A673 (cell line): ENCODE data around the gene FLRT1. TPM values are rescaled to one million over a fixed set of nuclear protein-coding genes. Genes with fewer than 3 reads are reported as not detected.

Source experiments
- BruUV-seq: library from RNA; stranded (reverse); fragments of 400-500 nt; replicated peaks from 2 replicates; lab custom pipeline; 2021; lab: Mats Ljungman, UMichigan
- CTCF ChIA-PET: fragments of 300-600 bp; sonication (Branson Sonifier 250); formaldehyde crosslinking; loops from one replicate; lab custom pipeline; 2022; ENCODE audit warnings: antibody characterized with exemption; lab: Charles Lee
- POLR2A ChIA-PET: fragments of 300-600 bp; sonication (Branson Sonifier 250); formaldehyde crosslinking; loops from one replicate; lab custom pipeline; 2022; ENCODE audit warnings: antibody characterized with exemption; ENCODE audit not compliant: low non-redundant PET; lab: Charles Lee
- DNase-seq: peaks from one replicate; pipeline ENCODE4 v3.0.0-alpha.2; 2015; ENCODE audit warnings: low spot score
- H3K27ac ChIP-seq: fragments of 200-600 bp; sonication (generic); 2 replicates; pipeline ENCODE4 v1.5.1; 2016; ENCODE audit warnings: mixed run types, low read depth, mild to moderate bottlenecking, mixed read lengths, antibody characterized with exemption, low read length; ENCODE audit not compliant: poor library complexity, severe bottlenecking
- H3K27me3 ChIP-seq: fragments of 200-600 bp; sonication (generic); replicated peaks from 2 replicates; pipeline ENCODE4 v1.6.1; 2017; ENCODE audit warnings: mixed run types, low read depth, mild to moderate bottlenecking, mixed read lengths, antibody characterized with exemption, low read length; ENCODE audit not compliant: insufficient read depth, poor library complexity
- H3K36me3 ChIP-seq: fragments of 200-600 bp; sonication (generic); 2 replicates; pipeline ENCODE4 v1.6.1; 2016; ENCODE audit warnings: mixed run types, mild to moderate bottlenecking, mixed read lengths, antibody characterized with exemption, low read length; ENCODE audit not compliant: insufficient read depth, poor library complexity, severe bottlenecking
- H3K4me1 ChIP-seq: fragments of 200-600 bp; sonication (generic); 2 replicates; pipeline ENCODE4 v1.6.1; 2017; ENCODE audit warnings: mixed run types, mild to moderate bottlenecking, mixed read lengths, antibody characterized with exemption, low read length; ENCODE audit not compliant: insufficient read depth, poor library complexity, severe bottlenecking
- H3K4me3 ChIP-seq: fragments of 200-600 bp; sonication (generic); 2 replicates; pipeline ENCODE4 v1.5.1; 2016; ENCODE audit warnings: low read depth, mixed run types, mild to moderate bottlenecking, mixed read lengths, low read length; ENCODE audit not compliant: poor library complexity, severe bottlenecking
- H3K9me3 ChIP-seq: fragments of 200-600 bp; sonication (generic); 2 replicates; pipeline ENCODE4 v1.6.1; 2016; ENCODE audit warnings: mixed run types, low read depth, mild to moderate bottlenecking, mixed read lengths, antibody characterized with exemption, low read length; ENCODE audit not compliant: poor library complexity, severe bottlenecking
- EZH2 ChIP-seq: fragments of 200-600 bp; sonication (generic); IDR thresholded peaks from 2 replicates; pipeline ENCODE4 v1.6.1; 2017; ENCODE audit warnings: borderline replicate concordance, low read depth, mild to moderate bottlenecking, mixed read lengths, antibody characterized with exemption, low read length; ENCODE audit not compliant: poor library complexity, severe bottlenecking
- intact Hi-C: fragments of 100-400 bp; cut with micrococcal nuclease; formaldehyde crosslinking; loops from one replicate; pipeline ENCODE4 v1.10.0; 2022; ENCODE audit not compliant: unreplicated experiment
- total RNA-seq: library from RNA; stranded (reverse); gene quantifications from 2 replicates; pipeline ENCODE4 v1.2.3, GENCODE V29; 2021
- TF ChIP-seq, protein P1 (sequence below): fragments of 300-800, 200-600 bp; sonication (generic); conservative IDR thresholded peaks from 2 replicates; pipeline ENCODE4 v1.5.1; 2017; ENCODE audit warnings: low read depth, mild to moderate bottlenecking, antibody characterized with exemption, low read length, moderate library complexity, mixed read lengths

The FLRT1 gene
- total RNA-seq, 1 experiment from 2014 or later: 0.45 TPM

DNA sequence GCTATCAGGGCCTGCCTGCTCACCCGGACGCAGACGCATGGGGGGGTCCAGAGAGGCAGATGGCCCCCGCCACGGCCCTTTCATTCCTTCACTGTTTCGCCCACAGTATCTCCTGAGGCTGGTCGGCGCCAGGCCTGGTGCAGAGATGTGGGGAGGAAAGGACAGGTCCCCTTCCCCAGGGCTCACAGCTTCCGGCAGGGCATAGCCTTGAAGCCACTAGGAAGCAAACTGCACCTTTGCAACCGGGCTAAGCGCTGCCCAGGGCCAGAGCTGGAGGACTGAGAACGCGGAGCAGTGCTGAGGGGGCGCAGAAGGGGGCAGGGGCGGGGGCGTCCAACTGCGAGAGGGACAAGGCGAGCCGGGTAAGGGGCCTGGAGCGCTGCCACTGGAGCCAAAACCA, 20.2 kb upstream of the FLRT1 start:
- no peak for DNase-seq
- intact Hi-C loops: no loop called here
- Histone ChIP-seq H3K9me3 (no peaks in the 10 kb centered on the region), H3K27me3 (no peaks in the 10 kb centered on the region), H3K27ac (no peak overlapping the region), H3K4me1 (peaks cover 6% of the 10 kb centered on the region), H3K4me3 (no peak overlapping the region), H3K36me3 (no peaks in the 10 kb centered on the region)
- no TSS peak for BruUV-seq
- TF ChIP-seq, protein P1, sequence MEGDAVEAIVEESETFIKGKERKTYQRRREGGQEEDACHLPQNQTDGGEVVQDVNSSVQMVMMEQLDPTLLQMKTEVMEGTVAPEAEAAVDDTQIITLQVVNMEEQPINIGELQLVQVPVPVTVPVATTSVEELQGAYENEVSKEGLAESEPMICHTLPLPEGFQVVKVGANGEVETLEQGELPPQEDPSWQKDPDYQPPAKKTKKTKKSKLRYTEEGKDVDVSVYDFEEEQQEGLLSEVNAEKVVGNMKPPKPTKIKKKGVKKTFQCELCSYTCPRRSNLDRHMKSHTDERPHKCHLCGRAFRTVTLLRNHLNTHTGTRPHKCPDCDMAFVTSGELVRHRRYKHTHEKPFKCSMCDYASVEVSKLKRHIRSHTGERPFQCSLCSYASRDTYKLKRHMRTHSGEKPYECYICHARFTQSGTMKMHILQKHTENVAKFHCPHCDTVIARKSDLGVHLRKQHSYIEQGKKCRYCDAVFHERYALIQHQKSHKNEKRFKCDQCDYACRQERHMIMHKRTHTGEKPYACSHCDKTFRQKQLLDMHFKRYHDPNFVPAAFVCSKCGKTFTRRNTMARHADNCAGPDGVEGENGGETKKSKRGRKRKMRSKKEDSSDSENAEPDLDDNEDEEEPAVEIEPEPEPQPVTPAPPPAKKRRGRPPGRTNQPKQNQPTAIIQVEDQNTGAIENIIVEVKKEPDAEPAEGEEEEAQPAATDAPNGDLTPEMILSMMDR: no peak
- TF ChIP-seq EZH2: no peak
- ChIA-PET POLR2A (no interaction called here), CTCF (interaction anchor here (0.7 kb wide), 2 partner anchors 16 to 130 kb away, joined by 3 to 4 read pairs; no protein-coding TSS in a partner anchor)

DNA sequence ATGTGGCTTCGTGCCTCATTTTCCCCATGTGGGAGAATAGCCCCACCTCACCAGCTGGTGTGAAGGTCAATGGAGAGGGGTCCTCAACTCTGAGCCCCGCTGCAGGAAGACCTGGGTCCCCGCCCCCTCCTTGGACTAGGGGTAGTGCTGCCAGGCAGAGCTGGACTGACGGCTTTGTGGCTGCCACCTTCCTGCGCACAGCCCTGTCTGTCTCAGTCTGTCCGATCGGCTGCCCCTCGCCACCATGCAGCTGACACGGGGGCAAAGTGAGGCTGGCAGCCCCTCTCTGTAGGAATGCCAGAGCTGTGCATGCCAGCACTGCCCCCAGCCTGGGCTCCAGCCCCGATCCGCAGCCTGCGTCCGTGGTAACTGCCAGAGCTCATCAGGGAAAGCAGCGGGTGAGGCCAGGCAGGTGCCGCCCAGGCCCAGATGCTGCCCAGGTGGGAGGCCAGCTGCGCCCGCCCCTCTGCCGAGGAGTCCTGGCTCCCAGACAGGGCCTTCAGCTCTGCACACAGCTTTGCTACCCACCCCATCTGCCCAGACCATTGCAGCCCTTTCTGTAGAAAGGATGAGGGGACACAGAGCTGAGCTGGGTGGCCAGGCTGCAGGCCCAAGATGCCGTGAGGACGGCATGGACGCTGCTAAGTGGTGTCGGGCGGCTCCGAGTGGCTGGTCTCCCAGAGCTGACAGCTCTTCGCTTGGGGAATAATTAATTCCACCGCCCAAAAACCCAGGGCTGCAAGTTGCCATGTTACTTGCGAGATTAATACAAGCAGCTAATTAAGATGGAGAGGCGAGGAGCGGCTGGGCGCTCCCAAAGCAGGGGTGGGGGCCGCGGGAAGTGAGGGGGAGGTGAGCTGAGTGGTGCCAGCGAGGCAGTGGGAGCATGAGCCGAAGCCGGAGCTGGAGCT, 19.5 kb upstream of the FLRT1 start:
- Histone ChIP-seq H3K36me3 (no peaks in the 10 kb centered on the region), H3K4me1 (peaks cover 13% of the 10 kb centered on the region), H3K9me3 (no peaks in the 10 kb centered on the region), H3K27ac (no peak overlapping the region), H3K27me3 (no peaks in the 10 kb centered on the region), H3K4me3 (no peak overlapping the region)
- intact Hi-C loops: no loop called here
- CTCF ChIA-PET: interaction anchor here (0.6 to 0.7 kb wide), 2 partner anchors 17 to 188 kb away, joined by 3 to 4 read pairs; no protein-coding TSS in a partner anchor
- DNase-seq: no peak
- POLR2A ChIA-PET: no interaction called here
- TF ChIP-seq, protein P1: no peak
- TF ChIP-seq EZH2: no peak
- no TSS peak for BruUV-seq

DNA sequence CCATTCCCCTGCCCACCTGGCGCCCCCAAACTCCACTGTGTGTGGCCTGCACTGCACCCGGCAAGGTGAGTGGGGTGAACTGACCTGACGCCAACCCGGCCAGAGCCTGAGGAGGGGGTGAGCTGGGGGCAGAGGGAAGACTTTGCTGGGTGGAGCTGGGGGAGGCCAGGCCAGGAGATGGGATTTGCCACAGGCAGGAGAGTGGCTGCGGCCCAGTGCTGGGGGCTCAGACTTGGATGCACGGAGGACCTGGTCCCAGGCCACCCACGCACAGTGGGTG, 17.8 kb upstream of the FLRT1 start:
- intact Hi-C loops: no loop called here
- ChIA-PET POLR2A (no interaction called here), CTCF (no interaction called here)
- H3K27me3 ChIP-seq: no peaks in the 10 kb centered on the region
- H3K4me1 ChIP-seq: peaks cover 24% of the 10 kb centered on the region
- no peak for DNase-seq
- no TSS peak for BruUV-seq
- no peak for TF ChIP-seq EZH2
- TF ChIP-seq, protein P1: no peak
- no peak overlapping the region for H3K4me3 ChIP-seq
- no peaks in the 10 kb centered on the region for H3K36me3 ChIP-seq
- H3K27ac ChIP-seq: no peak overlapping the region
- no peaks in the 10 kb centered on the region for H3K9me3 ChIP-seq
